ENCODE measurements around the gene GABBR2.

Gene GABBR2

GRCh38 chr9:98427491-98427890 is 281.2 kb downstream of the GABBR2 start:
- DNase-seq, result no peak

GRCh38 chr9:98425079-98425478 is 283.7 kb downstream of the GABBR2 start:
- no peak for DNase-seq

GRCh38 chr9:98419260-98419603 is 289.5 kb downstream of the GABBR2 start:
- DNase-seq, result no peak

DNA sequence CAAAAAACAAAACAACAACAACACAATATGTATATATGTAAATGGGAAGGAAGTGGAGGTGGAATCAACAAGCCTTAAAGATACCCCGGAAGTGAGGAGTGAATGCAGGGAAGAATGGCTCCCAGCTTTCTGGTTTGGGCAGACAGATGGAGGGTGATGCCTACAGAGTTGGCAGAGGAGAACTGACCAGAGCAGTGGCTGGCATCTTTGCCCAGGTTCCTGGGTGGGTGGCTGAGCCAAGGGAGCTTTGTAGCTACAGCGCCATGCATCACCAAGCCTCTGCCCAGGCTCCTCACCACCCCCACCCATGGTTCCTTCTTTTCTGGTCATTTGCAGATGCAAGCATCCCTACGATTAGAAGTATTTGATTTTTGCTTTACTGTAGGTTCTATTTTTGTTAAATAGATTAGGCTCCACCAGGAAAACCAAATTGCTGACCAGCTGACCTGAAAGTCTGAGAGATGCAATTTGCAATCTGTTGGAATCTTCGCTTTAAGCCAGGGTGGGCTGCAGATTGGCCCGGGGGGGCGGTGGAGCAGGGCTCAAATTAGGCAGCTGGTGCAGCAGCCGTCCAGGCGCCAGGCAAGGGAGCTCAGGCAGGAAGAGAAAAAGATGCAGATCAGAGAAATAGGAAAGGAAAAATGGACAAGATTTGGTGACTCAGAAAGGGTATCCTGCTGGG is 290.0 kb downstream of the GABBR2 start:
- DNase-seq, result no peak

DNA sequence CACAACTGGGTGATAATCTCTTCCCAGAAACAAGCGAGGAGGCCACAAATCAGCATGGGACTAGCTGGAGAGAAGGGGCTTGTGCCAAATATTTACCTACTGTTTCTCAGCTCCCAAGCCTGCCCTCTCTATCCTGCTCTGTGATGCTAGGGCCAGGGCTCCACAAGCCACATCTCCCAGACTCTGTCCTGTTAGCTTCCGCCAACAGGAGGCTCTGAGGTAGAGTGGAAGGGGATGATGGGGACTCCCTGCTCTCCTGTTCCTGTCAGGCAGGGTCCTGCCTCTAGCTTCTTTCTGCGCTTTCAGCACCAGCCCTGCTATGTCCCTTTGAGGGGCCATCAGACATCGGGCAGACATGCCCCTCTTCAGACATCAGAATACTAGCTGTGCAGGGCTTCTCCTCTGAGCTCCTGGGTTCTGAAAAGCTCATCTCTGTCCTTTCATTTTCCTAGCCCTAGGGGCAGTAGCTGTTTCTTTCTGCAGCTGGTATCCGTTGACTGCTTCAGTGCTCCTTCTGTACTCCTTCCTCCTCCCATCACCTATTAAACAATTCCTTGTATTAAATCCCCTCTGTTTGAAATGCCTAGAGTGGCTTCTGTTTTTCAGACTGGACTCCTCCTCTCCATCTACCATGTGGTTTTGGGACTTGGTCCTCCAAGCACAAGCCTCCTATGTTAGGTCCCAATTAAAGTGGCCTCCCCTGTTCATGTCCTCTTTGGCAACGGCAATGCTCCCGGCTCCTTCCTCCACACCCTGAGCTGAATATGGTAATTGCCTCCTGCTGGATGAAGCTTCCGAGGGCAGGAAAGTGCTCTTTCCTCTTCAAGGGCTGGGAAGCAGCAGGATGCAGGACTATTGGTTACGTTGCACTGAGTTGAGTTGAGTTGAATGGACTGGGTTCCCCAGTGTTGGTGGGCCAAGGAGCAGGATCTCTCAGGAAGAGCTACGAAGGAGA is 292.2 kb downstream of the GABBR2 start:
- DNase-seq, result no peak

DNA sequence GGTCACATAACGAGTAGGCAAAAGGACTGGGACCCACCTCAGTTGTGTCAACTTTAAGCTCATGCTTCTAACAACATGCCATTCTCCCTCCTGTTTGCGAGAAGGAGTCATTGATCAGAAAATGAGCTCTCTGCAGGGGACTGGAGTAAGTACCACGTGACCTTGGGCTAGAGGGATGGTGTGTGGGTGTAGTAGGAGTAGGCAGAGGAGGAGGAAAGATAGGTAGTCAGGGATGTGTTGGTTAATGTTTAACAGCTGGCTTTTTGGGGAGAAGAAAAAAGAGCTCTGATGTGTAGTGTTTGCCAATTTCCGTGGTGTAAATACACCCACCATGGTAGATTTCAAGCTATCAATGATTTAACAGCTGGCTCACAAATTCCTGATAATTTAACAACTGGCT is 293.0 kb downstream of the GABBR2 start:
- no peak for DNase-seq

- DNase-seq, result no peak
These were observed 295.7 kb downstream of the GABBR2 start for GRCh38 chr9:98413084-98413483.

DNA sequence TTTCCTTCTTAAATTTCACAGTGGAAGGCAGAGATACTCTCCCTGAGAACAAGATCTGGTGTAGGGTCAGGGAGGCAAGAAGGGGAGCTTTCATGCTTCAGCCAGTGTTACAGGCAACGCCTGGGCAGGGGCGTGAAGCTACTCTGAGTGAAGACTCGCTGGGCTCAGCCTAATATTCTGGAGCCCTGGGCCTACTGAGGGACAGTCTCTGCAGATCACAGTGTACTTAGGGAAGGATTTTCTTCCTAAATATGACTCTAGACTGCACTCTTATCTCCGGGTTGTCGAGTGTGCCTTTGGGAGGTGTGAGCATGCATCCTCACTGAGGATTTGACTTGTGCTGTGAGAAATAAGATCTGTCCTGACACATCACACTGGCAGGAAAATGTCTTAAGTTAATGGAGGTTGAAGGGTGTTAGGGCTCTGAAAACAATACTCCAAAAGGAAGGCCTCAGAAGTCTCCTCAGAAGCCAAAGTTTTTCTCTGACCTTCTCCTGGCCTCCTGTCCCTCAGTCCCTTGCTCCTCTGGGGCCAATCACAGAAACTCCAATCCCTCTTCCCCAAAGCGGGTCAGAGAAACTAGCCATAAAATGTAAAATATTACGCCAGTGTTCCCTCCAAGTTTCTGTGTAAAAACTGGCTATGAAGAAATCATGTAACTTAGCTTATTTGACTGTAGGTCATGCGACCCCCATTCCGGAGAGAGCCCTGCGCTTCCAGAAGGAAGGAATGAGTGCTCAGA is 296.5 kb downstream of the GABBR2 start:
- DNase-seq, result no peak

- DNase-seq, result no peak
These were observed 298.5 kb downstream of the GABBR2 start for GRCh38 chr9:98410185-98410697.

GRCh38 chr9:98409719-98410118 is 299.0 kb downstream of the GABBR2 start:
- DNase-seq, result no peak

DNA sequence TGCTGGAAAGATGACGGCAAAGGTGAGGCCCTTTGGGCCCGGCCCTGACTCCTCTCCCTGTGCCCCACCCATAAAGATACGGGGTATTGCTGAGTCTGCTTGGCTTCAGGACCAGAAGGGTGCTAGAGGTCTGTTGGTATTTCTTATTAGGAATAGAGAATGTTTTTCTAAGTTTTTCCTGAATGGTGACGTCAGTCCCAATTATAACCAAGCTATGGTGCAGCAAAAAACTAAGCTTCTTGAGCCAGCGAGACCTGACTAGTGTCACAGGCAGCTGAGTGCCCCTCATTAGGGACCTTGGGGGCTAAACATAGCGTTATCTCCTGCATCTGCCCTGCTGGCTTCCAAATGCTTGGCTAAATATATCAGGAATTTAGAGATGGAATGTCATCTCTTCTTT is 302.3 kb downstream of the GABBR2 start:
- no peak for DNase-seq

GRCh38 chr9:98404237-98404636 is 304.5 kb downstream of the GABBR2 start:
- no peak for DNase-seq

DNA sequence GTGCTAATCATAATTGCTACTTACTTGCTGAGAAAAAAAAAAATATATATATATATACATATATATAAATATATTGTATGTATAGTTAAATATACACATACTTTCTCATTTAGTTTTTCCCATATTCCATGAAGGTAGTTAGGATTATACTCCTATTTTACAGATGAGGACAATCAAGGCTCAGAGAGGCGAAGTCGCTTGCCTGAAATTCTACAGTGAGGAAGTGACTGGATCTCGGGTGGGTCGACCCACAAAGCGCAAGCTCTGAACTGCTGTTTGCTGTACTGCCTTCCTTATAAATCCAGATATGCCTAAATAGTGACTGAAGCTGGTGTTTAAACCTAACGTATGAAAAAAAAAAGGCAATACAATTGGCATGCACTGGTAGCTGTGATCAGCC is 305.0 kb downstream of the GABBR2 start:
- DNase-seq, result no peak

DNA sequence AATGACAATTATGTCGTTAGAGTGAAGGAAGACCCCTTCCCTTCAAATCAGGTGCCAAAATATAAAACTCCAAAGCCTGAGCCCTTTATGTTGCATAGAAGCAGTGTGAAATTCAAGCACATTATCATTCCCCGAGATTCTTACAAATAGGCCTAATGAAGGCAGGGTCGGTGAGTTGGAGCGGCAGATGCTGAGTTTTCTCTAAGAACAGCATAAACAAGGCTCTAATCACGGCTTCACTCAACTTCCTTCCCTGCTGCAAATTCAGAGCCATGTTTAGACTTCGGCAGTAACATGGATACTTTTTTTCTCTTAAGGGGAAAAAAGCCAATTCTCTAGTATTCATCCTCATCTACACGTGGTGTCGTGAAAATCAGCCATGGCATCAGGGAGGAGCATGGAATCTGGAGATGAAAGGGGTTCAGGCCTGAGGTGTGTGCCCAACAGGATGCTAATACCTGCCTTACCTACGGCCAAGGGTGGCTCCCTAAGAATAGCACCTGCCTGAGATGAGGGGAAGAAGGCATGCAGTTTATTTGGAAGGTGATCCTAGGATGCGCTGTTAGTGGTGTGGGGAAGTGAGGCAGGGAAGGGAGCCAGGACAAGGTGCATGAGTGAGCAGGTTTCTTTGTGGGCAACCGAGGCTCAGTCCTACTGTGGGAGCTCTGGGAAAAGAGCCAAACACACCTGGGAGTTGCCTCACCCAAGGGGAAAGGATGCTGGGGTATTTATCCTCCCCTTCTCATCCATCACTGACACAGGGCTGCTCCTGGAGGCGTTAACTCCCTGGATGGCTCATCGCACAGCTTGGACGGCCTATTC is 306.5 kb downstream of the GABBR2 start:
- DNase-seq, result no peak

DNA sequence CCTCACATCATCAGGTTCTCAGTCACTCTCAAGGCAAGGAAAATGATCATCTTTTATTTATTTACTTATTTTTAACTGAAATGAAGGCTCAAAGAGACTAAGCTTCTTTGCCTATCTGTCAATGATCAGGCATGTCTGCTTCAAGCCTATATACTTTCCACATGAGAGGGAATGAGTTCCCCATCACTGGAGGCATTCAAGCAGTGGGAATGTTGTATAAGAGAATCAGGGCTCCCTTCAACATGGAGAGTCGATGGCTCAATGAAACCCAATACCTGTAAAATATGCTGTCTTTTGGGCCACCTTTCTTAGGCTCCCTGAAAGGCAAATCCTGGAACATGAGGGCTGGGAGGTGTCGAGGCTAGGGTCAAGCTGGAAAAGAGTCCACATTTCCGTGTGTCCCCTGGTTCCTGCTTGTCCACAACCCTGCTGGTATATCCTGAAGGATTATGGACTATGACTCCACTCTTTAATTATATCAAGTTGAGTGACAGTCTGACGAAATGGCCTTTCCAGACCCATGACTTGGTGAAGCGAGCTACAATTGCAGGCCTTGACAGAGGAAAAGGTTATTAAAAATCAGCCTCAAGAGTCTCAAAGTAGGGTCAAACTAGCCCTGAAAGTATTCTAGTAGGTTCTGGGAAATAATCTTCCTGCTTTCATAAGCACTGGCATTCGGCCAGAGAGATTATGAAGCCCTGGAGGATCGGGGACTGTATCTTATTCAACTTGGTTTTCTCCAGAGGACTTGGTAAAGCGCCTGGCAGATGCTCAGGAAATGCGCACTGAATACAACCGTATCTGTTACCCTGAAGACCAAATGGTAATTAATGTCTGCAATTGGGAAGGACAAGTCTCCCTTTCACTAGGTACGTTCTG is 307.4 kb downstream of the GABBR2 start:
- DNase-seq, result no peak

DNA sequence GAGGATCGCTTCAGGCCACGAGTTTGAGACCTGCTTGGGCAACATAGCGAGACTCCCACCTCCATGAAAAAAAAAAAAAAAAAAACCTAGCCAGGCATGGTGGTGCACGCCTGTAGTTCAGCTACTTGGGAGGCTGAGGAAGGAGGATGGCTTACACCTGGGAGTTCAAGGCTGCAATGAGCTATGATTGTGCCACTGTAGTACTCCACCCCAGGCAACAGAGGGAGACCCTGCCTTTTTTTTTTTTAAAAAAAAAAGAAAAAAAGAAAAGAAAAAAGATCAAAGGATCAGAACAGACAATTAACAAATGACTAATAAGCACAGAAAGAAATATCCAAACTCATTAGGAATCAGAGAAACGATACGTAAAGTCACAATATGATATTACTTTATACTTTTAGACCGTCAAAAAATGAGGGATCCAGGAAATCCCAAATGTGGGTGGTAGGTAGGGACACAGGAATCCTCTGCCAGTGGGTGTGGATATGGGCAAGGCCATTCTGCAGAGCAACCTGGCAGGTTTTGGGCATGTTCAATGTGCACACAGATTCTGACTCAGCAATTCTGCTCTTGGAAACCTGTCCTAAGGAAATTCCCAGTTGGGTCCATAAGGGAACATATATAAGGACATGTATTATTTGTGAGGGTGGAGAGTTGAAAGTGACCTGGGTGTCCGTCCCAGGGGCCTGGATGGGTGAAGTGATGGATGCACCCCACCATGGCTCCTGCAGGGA is 308.6 kb downstream of the GABBR2 start:
- DNase-seq, result no peak

DNA sequence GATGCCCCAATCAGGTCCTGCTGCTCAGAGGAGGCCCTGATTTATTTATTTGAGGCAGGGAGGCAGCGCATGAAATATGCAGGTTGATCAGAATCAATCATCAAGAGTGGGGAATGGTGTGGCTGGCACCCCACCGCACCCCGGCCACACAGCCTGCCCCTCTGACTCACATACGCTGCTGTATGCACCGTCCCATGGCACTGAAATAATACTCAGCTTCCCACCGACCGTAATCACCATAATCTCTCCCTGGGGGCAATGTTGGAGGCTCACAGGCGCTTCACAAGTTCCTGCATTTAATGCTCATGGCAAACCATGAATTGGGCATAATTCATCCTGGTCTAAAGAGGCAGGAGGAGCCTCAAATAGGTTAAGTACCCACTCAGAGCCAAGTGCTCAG is 312.1 kb downstream of the GABBR2 start:
- DNase-seq, result no peak

DNA sequence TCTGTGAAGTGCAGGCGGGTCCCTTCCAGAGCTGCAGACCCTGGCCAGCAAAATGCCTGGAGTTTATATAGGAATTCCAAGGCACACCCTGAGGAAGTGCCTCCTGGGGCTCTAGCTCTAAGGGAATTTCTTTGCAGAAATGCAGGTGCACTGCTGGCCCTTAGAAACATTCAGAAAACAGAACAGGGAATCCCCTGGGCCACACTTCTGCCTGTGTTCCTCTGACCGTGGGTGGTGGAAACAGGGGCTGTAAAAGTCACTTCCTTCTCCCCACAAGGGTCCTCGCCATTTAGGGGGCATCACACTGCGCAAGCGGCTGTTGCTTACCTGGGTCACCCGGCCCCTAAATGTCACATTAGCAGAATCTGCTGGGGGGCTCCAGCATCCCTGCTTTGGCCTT is 312.5 kb downstream of the GABBR2 start:
- DNase-seq, result no peak

- DNase-seq, result no peak
These were observed 316.9 kb downstream of the GABBR2 start for GRCh38 chr9:98391867-98392266.

DNA sequence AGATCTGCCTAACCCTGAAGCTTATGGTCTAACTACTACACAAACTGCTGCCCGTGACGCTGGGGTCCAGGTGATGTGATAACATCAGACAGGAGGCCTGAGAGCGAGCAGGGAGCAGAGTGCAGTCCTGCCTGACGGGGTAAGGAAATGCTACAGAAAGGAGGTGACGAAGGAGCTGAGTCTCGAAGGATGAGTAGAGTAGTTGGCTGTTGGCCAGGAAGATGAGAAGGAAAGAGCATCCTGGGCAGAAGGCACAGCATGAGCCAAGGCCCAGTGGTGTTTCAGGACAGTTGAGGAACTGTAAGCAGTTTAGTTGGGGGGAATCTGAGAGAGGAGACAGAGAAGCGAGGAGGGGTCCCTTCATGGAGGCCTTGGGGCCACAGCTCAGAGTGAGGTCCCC is 317.3 kb downstream of the GABBR2 start:
- no peak for DNase-seq

DNA sequence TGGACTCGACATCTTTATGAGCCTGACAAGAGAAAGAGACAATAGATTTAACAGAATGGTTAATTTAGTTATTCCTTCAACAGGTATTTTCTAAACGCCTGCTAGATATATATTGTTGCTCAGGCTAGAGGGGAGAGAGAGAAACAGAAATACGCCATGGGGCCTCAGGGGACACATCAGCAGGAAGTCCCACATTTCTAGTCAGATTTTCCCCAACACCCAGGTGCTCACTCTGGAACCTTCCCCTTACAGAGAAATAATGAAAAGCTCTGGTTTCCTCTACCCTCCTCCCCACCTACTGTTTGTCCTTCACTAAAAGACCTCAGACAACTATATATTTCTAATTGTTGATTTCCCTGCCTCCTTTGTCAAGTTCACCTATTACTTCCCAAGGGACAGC is 323.0 kb downstream of the GABBR2 start:
- DNase-seq, result no peak
